HEK293 (cell line): Measurements from ENCODE around the gene HECA.

Source experiments
- CTCF ChIA-PET: fragments of 350-600 bp; formaldehyde crosslinking; extraction: SDS; loops from one replicate; lab custom pipeline; 2021; ENCODE audit warnings: antibody characterized with exemption; lab: Yijun Ruan, JAX
- POLR2A ChIA-PET: fragments of 300-600 bp; formaldehyde crosslinking; extraction: SDS; loops from one replicate; lab custom pipeline; 2020; ENCODE audit warnings: antibody characterized with exemption, inconsistent platforms; lab: Yijun Ruan, JAX
- H3K27ac ChIP-seq: fragments of 200-500 bp; sonication (Bioruptor generic); 2 replicates; pipeline ENCODE4 v1.5.1; 2014; ENCODE audit warnings: low read depth, low read length, control low read depth, inconsistent platforms; ENCODE audit errors: extremely low read depth
- H3K36me3 ChIP-seq, 2 experiments: fragments of 200-500 bp in 1 of 2; sonication (Bioruptor generic) in 1 of 2; 1 replicate in 1 of 2; 2 replicates in 1 of 2; pipeline ENCODE4 v1.5.1; 2014 to 2017; ENCODE audit warnings: inconsistent platforms in 2 of 2, low read length in 2 of 2; ENCODE audit not compliant: control insufficient read depth in 2 of 2, insufficient read depth in 1 of 2
- H3K4me1 ChIP-seq: fragments of 200-500 bp; sonication (Bioruptor generic); 2 replicates; pipeline ENCODE4 v1.5.1; 2014; ENCODE audit warnings: mild to moderate bottlenecking, low read length, inconsistent platforms; ENCODE audit not compliant: control insufficient read depth, insufficient read depth
- H3K4me3 ChIP-seq: 2 replicates; pipeline ENCODE4 v1.5.1; 2011; ENCODE audit warnings: low read depth, mild to moderate bottlenecking, control low read depth, low read length, moderate library complexity
- H3K9me3 ChIP-seq: fragments of 200-500 bp; sonication (Bioruptor generic); 2 replicates; pipeline ENCODE4 v1.5.1; 2014; ENCODE audit warnings: low read depth, low read length, inconsistent platforms; ENCODE audit not compliant: control insufficient read depth, insufficient read depth
- HOXD13 ChIP-seq: sonication (generic); formaldehyde crosslinking; IDR thresholded peaks from 2 replicates; pipeline ENCODE4 v1.8.0; 2022; ENCODE audit warnings: missing genetic modification reagents, borderline replicate concordance
- KLF1 ChIP-seq: fragments of 450-650 bp; formaldehyde crosslinking; IDR thresholded peaks from 2 replicates; pipeline ENCODE4 v1.5.1; 2016; ENCODE audit warnings: missing biosample characterization, missing genetic modification characterization
- SP7 ChIP-seq: fragments of 450-650 bp; formaldehyde crosslinking; IDR thresholded peaks from 2 replicates; pipeline ENCODE4 v1.5.1; 2016; ENCODE audit warnings: missing biosample characterization, missing genetic modification characterization
- WT1 ChIP-seq: fragments of 450-650 bp; formaldehyde crosslinking; IDR thresholded peaks from 2 replicates; pipeline ENCODE4 v1.5.1; 2016; ENCODE audit warnings: missing biosample characterization, missing genetic modification characterization
- ZNF138 ChIP-seq: fragments of 450-650 bp; formaldehyde crosslinking; IDR thresholded peaks from 2 replicates; pipeline ENCODE4 v1.5.1; 2016; ENCODE audit warnings: missing biosample characterization, missing genetic modification characterization, borderline replicate concordance
- ZNF19 ChIP-seq: fragments of 450-650 bp; formaldehyde crosslinking; IDR thresholded peaks from 2 replicates; pipeline ENCODE4; 2016; ENCODE audit warnings: missing biosample characterization, missing genetic modification characterization, low read depth
- ZNF202 ChIP-seq: fragments of 450-650 bp; formaldehyde crosslinking; IDR thresholded peaks from 2 replicates; pipeline ENCODE4 v1.5.1; 2016; ENCODE audit warnings: missing biosample characterization, missing genetic modification characterization, borderline replicate concordance
- ZNF266 ChIP-seq: fragments of 450-650 bp; formaldehyde crosslinking; IDR thresholded peaks from 2 replicates; pipeline ENCODE4 v1.5.1; 2016; ENCODE audit warnings: missing biosample characterization, missing genetic modification characterization, low read depth
- ZNF394 ChIP-seq: fragments of 450-650 bp; formaldehyde crosslinking; IDR thresholded peaks from 2 replicates; pipeline ENCODE4 v1.5.1; 2016; ENCODE audit warnings: missing biosample characterization, missing genetic modification characterization, mild to moderate bottlenecking, moderate library complexity, borderline replicate concordance
- ZNF501 ChIP-seq: fragments of 450-650 bp; formaldehyde crosslinking; IDR thresholded peaks from 2 replicates; pipeline ENCODE4 v1.5.1; 2016; ENCODE audit warnings: missing biosample characterization, missing genetic modification characterization
- ZNF596 ChIP-seq: fragments of 450-650 bp; IDR thresholded peaks from 2 replicates; pipeline ENCODE4 v1.5.0; 2018; ENCODE audit warnings: missing biosample characterization, mild to moderate bottlenecking, missing genetic modification characterization, moderate library complexity
- ZNF623 ChIP-seq: fragments of 450-650 bp; formaldehyde crosslinking; IDR thresholded peaks from 2 replicates; pipeline ENCODE4 v1.5.1; 2016; ENCODE audit warnings: missing biosample characterization, missing genetic modification characterization
- ZNF677 ChIP-seq: fragments of 450-650 bp; IDR thresholded peaks from 2 replicates; pipeline ENCODE4 v1.5.0; 2018; ENCODE audit warnings: missing biosample characterization, mild to moderate bottlenecking, missing genetic modification characterization, moderate library complexity
- ZNF785 ChIP-seq: fragments of 450-650 bp; formaldehyde crosslinking; IDR thresholded peaks from 2 replicates; pipeline ENCODE4 v1.5.1; 2016; ENCODE audit warnings: missing biosample characterization, missing genetic modification characterization
- TF ChIP-seq, protein P1 (sequence below): fragments of 450-650 bp; formaldehyde crosslinking; IDR thresholded peaks from 2 replicates; pipeline ENCODE4 v1.5.1; 2017; ENCODE audit warnings: missing biosample characterization, missing genetic modification characterization
- TF ChIP-seq, protein P2 (sequence below): fragments of 450-650 bp; formaldehyde crosslinking; IDR thresholded peaks from 2 replicates; pipeline ENCODE4 v1.5.1; 2016; ENCODE audit warnings: missing biosample characterization, missing genetic modification characterization
- TF ChIP-seq, protein P3 (sequence below): fragments of 450-650 bp; formaldehyde crosslinking; IDR thresholded peaks from 2 replicates; pipeline ENCODE4 v1.5.1; 2016; ENCODE audit warnings: missing biosample characterization, missing genetic modification characterization, borderline replicate concordance
- TF ChIP-seq, protein P4 (sequence below): fragments of 450-650 bp; formaldehyde crosslinking; IDR thresholded peaks from 2 replicates; pipeline ENCODE4 v1.5.1; 2016; ENCODE audit warnings: missing biosample characterization, missing genetic modification characterization, borderline replicate concordance

HECA gene

DNA sequence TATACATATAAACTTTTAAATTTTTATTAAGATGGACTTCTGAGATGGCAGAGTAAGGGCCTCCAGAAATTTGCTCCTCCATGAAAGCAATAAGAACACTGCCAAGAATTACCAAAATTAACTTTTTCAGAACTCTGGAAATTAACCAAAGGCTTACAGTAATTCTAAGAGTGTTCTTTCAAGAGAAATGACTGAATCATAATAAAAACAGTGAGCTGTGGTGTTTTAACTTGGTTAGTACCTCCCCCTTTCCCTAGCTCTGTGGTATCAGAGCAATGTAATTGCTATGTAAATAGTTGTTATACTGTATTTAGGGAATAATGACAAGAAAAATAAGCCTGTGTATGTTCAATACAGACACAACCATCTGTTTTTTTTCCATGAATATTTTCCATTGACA is 19.0 kb downstream of the HECA start:
- H3K4me1 ChIP-seq = peaks cover 37% of the 10 kb centered on the region
- POLR2A ChIA-PET = no interaction called here
- TF ChIP-seq ZNF394 (tag by site-specific recombination) = no peak
- TF ChIP-seq SP7 (tag by site-specific recombination) = 0 out of 2 replicates have a peak, but pooled peaks have one; percentile 9
- TF ChIP-seq ZNF202 (tag by site-specific recombination) = no peak
- TF ChIP-seq, protein P1, sequence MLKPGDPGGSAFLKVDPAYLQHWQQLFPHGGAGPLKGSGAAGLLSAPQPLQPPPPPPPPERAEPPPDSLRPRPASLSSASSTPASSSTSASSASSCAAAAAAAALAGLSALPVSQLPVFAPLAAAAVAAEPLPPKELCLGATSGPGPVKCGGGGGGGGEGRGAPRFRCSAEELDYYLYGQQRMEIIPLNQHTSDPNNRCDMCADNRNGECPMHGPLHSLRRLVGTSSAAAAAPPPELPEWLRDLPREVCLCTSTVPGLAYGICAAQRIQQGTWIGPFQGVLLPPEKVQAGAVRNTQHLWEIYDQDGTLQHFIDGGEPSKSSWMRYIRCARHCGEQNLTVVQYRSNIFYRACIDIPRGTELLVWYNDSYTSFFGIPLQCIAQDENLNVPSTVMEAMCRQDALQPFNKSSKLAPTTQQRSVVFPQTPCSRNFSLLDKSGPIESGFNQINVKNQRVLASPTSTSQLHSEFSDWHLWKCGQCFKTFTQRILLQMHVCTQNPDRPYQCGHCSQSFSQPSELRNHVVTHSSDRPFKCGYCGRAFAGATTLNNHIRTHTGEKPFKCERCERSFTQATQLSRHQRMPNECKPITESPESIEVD = peak; percentile 69

DNA sequence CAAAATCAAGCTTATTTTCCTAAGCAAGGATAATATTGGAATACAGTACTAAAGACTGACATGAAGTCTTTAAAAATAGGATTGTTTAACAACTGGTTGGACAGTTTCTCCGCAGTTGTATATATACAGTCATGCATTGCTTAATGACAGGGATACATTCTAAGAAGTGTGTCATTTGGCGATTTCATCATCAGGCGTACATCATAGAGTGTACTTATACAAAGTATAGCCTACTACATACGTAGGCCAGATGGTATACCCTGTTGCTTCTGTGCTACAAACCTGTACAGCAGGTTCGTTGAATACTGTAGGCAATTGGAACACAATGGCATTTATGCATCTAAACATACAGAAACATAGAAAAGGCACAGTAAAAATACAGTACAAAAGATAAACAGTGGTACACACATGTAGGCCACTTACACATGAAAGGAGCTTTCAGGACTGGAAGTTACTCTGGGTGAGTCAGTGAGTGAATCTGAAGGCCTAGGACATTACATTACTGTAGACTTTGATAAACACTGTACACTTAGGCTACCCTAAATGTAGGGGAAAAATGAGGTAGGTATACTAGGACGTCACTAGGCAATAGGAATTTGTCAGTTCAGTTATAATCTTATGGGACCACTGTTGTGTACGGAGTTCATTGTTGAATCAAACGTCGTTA is 20.1 kb downstream of the HECA start:
- H3K27ac ChIP-seq = no peak overlapping the region
- no peak for TF ChIP-seq ZNF677 (tag by site-specific recombination)
- TF ChIP-seq WT1 = no peak
- TF ChIP-seq ZNF19 (tag by site-specific recombination) = no peak
- TF ChIP-seq ZNF501 (tag by site-specific recombination) = no peak
- TF ChIP-seq ZNF623 (tag by site-specific recombination) = no peak
- TF ChIP-seq, protein P2, sequence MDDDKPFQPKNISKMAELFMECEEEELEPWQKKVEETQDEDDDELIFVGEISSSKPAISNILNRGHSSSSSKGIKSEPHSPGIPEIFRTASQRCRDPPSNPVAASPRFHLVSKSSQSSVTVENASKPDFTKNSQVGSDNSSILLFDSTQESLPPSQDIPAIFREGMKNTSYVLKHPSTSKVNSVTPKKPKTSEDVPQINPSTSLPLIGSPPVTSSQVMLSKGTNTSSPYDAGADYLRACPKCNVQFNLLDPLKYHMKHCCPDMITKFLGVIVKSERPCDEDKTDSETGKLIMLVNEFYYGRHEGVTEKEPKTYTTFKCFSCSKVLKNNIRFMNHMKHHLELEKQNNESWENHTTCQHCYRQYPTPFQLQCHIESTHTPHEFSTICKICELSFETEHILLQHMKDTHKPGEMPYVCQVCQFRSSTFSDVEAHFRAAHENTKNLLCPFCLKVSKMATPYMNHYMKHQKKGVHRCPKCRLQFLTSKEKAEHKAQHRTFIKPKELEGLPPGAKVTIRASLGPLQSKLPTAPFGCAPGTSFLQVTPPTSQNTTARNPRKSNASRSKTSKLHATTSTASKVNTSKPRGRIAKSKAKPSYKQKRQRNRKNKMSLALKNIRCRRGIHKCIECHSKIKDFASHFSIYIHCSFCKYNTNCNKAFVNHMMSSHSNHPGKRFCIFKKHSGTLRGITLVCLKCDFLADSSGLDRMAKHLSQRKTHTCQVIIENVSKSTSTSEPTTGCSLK = no peak
- no peak for TF ChIP-seq ZNF785 (tag by site-specific recombination)
- no peak for TF ChIP-seq ZNF138 (tag by site-specific recombination)
- TF ChIP-seq, protein P3, sequence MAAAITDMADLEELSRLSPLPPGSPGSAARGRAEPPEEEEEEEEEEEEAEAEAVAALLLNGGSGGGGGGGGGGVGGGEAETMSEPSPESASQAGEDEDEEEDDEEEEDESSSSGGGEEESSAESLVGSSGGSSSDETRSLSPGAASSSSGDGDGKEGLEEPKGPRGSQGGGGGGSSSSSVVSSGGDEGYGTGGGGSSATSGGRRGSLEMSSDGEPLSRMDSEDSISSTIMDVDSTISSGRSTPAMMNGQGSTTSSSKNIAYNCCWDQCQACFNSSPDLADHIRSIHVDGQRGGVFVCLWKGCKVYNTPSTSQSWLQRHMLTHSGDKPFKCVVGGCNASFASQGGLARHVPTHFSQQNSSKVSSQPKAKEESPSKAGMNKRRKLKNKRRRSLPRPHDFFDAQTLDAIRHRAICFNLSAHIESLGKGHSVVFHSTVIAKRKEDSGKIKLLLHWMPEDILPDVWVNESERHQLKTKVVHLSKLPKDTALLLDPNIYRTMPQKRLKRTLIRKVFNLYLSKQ (tag by site-specific recombination) = no peak
- TF ChIP-seq HOXD13 (CRISPR knock-in tag) = no peak
- CTCF ChIA-PET = interaction anchor here (0.5 to 1.4 kb wide), 4 partner anchors 18 to 806 kb away, joined by 3 to 5 read pairs (median 4); no protein-coding TSS in a partner anchor
- no peaks in the 10 kb centered on the region for H3K9me3 ChIP-seq
- H3K4me1 ChIP-seq = peaks cover 29% of the 10 kb centered on the region
- POLR2A ChIA-PET = no interaction called here
- H3K4me3 ChIP-seq = no peak overlapping the region
- peaks cover 4 to 7% of the 10 kb centered on the region in 2 experiments; a peak in 2 of 3 replicates for H3K36me3 ChIP-seq

More for the DNA sequence above, 19.0 kb downstream of the HECA start:
- H3K36me3 ChIP-seq = peaks cover 4 to 7% of the 10 kb centered on the region in 2 experiments; a peak in 2 of 3 replicates
- no peak overlapping the region for H3K27ac ChIP-seq
- no peaks in the 10 kb centered on the region for H3K9me3 ChIP-seq
- no peak overlapping the region for H3K4me3 ChIP-seq
- CTCF ChIA-PET = interaction anchor here (0.6 to 1.4 kb wide), 3 partner anchors 17 to 66 kb away, joined by 4 to 5 read pairs (median 4); no protein-coding TSS in a partner anchor

DNA sequence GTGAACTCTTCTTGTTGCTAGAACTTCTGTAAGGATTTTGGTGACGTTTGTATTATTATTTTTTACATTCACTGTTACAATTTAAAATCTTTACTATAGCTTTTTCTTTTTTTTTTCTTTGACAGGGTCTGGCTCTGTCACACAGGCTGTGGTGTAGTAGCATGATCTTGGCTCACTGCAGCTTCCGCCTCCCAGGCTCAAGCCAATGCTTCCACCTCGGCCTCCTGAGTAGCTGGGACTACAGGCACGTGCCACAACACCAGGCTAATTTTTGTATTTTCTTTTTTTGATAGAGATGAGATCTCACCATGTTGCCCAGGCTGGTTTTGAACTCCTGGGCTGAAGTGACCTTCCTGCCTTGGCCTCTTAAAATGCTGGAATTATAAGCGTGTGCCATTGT is 21.2 kb downstream of the HECA start:
- ChIA-PET CTCF (interaction anchor here (0.6 to 0.7 kb wide), 5 partner anchors 12 to 560 kb away, joined by 4 to 6 read pairs (median 5); no protein-coding TSS in a partner anchor), POLR2A (no interaction called here)
- TF ChIP-seq KLF1 (tag by site-specific recombination) = no peak
- TF ChIP-seq, protein P4, sequence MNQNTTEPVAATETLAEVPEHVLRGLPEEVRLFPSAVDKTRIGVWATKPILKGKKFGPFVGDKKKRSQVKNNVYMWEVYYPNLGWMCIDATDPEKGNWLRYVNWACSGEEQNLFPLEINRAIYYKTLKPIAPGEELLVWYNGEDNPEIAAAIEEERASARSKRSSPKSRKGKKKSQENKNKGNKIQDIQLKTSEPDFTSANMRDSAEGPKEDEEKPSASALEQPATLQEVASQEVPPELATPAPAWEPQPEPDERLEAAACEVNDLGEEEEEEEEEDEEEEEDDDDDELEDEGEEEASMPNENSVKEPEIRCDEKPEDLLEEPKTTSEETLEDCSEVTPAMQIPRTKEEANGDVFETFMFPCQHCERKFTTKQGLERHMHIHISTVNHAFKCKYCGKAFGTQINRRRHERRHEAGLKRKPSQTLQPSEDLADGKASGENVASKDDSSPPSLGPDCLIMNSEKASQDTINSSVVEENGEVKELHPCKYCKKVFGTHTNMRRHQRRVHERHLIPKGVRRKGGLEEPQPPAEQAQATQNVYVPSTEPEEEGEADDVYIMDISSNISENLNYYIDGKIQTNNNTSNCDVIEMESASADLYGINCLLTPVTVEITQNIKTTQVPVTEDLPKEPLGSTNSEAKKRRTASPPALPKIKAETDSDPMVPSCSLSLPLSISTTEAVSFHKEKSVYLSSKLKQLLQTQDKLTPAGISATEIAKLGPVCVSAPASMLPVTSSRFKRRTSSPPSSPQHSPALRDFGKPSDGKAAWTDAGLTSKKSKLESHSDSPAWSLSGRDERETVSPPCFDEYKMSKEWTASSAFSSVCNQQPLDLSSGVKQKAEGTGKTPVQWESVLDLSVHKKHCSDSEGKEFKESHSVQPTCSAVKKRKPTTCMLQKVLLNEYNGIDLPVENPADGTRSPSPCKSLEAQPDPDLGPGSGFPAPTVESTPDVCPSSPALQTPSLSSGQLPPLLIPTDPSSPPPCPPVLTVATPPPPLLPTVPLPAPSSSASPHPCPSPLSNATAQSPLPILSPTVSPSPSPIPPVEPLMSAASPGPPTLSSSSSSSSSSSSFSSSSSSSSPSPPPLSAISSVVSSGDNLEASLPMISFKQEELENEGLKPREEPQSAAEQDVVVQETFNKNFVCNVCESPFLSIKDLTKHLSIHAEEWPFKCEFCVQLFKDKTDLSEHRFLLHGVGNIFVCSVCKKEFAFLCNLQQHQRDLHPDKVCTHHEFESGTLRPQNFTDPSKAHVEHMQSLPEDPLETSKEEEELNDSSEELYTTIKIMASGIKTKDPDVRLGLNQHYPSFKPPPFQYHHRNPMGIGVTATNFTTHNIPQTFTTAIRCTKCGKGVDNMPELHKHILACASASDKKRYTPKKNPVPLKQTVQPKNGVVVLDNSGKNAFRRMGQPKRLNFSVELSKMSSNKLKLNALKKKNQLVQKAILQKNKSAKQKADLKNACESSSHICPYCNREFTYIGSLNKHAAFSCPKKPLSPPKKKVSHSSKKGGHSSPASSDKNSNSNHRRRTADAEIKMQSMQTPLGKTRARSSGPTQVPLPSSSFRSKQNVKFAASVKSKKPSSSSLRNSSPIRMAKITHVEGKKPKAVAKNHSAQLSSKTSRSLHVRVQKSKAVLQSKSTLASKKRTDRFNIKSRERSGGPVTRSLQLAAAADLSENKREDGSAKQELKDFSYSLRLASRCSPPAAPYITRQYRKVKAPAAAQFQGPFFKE = no peak
- no peak for TF ChIP-seq ZNF596 (tag by site-specific recombination)
- TF ChIP-seq ZNF266 (tag by site-specific recombination) = no peak
- H3K4me3 ChIP-seq = no peak overlapping the region
- peaks cover 29% of the 10 kb centered on the region for H3K4me1 ChIP-seq
- no peaks in the 10 kb centered on the region for H3K9me3 ChIP-seq
- H3K36me3 ChIP-seq = peaks cover 4 to 7% of the 10 kb centered on the region in 2 experiments; a peak in 2 of 3 replicates
- no peak overlapping the region for H3K27ac ChIP-seq
